ENCODE measurements around the gene FLII.
A peak's percentile ranks its signal among the peaks of the same experiment; 100 is the strongest.
"Not testable (repeated sequence)": the region's sequence is repeated elsewhere in the genome, so short reads cannot be mapped to it uniquely, and the experiment has no call there.

FLII gene

DNA sequence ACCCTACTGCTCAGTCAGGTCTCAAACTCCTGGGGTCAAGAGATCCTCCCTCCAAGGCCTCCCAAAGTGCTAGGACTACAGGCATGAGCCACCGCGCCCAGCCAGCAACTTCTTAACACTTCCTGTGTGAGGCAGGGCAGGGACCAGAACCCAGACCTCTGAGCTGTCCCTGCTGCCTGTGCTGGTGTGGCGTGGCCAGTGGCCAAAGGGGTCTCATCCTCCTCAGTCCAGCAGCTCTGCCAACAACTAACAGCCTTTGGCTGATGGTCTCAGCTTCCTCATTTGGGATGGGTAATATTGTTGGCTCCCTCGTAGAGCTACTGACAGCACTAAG, 34.5 kb downstream of the FLII start:
- no peak for DNase-seq (ENCODE audit: low read depth in 2 of 2)

DNA sequence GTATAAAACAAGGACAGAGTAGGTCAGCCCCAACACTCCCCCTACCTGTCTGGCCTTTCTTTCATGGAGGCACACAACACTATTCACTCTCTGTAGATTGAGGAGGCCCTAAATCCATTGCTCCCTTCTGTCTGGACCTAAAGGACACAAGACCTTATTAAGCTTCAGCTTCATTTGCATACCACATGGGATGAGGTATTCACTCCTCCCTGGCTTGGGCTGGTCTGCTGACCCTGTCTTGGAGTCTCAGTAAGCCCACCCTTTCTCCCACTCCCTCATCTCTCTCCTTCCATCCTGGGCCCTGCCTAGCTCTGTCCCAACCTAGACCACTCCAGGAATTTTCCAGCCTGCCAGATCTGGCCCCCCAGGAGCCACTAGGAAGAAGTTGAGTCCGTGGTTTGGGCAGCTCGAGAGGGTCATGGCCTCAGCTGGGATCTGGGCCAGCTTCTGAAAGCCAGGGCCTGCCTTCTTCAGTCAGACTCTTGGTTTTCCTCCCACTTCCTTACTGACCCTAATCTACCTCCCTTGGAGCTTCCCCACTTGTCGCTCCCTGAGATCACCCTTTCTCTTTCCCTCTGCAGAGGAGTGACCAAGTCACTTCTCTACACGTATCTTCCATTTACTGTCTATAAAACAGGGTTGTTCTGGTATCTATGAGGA, 39.7 kb downstream of the FLII start:
- DNase-seq (ENCODE audit: low read depth in 2 of 2) = no peak

DNA sequence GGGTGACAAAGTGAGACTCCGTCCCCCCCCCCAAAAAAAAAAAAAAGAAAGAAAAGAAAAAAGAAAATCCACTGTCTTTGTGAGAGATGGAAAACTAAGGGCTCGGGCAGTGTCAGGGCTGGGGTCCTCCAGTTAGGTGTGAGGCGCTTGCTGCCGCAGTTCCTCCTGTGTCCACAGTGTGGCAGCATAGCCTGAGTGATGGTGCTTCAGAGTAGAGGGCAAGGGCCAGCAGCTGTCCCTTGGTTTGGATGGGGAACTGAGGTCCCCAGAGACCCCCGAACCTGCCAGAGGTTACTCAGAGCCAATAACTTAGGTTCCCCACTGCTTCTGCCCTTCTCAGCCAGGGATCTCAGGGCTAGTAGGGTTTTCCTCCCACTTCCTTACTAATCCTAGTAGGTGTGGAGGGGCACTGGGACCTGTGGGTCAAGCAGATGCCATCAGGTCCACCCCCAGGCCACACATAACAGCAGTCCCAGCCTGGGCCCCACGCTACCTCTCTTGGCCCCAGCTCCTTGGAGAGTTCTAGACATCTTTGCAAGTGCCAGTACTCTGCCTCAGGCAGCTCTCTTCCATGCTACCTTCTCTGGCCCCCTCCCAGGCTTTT, 41.0 kb downstream of the FLII start:
- peak; percentile 35 to 48 for DNase-seq (ENCODE audit: low read depth in 2 of 2)

DNA sequence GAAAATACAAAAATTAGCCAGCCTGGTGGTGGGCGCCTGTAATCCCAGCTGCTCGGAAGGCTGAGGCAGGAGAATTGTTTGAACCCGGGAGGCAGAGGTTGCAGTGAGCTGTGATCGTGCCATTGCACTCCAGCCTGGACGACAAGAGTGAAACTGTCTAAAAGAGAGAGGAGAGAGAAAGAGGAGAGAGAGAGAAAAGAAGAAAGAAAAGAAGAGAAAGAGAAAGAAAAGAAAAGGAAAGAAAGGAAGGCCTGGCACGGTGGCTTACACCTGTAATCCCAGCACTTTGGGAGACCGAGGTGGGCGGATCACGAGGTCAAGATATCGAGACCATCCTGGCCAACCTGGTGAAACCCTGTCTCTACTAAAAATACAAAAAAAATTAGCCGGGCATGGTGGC, 41.6 kb downstream of the FLII start:
- not testable (repeated sequence) for DNase-seq (ENCODE audit: low read depth in 2 of 2)

DNA sequence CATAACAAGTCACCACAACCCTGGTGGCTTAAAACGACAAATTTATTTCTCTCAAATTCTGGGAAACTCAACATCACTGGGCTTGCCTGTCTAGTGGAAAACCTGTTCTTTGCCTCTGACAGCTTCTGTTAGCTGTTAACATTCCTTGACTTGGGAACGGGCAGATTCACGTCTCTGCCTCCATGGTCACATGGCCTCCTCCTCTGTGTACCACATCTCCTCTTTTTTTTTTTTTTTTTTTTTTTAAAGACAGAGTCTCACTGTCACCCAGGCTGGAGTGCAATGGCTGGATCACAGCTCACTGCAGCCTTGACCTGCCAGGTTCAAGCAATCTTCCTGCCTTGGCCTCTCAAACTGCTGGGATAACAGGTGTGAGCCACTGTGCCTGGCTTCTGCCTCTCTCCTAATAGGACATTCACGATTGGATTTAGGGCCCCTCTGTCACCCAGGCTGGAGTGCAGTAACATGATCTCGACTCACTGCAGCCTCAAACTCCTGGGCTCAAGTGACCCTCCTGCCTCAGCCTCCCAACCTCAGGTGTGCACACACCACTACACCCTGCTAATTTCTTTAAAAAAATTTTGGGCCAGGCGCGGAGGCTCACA, 44.8 kb downstream of the FLII start:
- DNase-seq (ENCODE audit: low read depth in 2 of 2) = no peak

DNA sequence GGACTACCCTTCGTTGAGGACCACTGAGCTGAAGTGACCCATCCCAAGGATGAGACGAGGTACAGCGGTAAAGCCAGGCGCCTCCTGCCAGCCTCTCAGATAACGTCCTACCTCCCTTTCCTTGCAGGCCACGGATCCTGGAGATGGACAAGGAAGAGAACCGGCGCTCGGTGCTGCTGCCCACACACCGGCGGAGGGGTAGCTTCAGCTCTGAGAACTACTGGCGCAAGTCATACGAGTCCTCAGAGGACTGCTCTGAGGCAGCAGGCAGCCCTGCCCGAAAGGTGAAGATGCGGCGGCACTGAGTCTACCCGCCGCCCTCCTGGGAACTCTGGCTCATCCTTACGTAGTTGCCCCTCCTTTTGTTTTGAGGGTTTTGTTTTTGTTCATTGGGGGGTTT, 50.4 kb downstream of the FLII start:
- no peak for DNase-seq (ENCODE audit: low read depth in 2 of 2)

DNA sequence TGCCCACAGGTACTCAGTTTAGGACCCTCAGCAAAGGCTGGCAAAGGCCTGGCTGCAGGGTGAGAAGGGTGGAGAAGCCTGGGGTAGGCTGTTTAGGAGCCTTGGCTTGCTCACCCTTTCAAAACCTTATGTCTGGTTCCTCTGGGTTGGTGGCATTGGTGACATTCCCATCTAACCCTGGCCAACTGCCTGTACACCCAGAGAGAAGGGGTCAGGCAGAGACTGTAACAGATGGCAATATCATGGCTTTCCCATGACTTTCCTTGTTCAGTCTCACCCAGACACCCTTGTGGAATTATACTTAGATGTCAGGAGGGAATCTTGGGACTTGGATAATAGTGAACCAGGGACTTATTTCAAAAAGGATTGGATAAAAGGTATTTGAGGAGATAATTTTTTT, 51.6 kb downstream of the FLII start:
- DNase-seq (ENCODE audit: low read depth in 2 of 2) = no peak

DNA sequence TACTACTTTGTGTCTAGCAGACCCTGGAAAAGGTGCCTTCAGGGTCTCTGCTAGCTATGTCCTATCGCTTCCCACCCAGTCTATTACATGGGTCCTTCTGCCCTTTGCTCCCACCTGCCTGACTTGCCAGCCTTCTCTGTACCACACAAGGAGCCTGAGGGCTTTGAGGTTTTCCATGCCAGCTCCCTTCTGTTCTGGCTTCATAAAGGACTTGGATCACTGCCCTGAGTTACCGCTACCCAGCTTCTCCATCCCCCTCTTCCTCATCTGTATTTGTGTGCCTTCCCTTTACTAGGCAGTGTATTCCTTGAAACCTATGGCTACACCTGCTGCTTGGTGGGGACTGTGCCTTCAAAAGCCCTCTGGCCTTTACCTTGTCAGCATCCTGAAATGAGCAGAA, 52.7 kb downstream of the FLII start:
- no peak for DNase-seq (ENCODE audit: low read depth in 2 of 2)

DNA sequence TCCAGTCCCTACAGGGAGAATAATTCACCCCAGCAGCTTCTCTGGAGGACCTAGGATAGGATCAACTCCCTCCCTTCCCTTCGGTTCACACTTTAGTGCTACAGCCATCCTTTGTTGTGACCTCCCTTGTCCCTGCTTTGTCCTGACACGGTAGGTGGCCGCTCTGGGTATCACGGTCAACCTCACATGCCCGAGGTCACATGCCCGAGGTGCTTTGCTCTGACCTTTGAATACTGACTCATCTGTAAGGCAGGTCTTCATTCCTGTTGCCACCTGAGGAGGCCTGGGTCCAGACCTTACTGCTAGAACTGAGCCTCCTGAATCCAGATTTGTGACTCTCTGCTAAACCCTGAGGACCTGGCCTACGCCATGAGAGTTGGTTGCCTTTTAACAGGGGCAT, 55.2 kb downstream of the FLII start:
- no peak for DNase-seq (ENCODE audit: low read depth in 2 of 2)

DNA sequence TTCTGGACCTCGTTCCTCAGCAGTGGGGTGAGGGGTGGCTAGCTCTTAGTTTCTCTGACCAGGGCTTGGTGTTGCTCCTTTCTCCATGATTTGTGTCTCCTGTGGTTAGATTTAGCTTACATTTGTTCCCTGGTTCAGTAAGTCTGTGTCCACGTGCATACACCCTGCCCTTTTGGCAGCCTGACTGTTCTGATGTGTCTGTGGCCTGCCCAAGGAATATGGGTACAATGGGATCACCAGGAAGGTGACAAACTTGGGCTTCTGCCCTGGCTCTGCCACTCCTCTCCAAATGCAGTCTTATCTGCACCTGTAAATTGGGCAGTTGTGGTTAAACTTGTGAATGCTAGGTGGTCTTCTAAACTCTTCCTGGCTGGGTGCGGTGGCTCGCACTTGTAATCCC, 57.4 kb downstream of the FLII start:
- DNase-seq (ENCODE audit: low read depth in 2 of 2) = no peak

DNA sequence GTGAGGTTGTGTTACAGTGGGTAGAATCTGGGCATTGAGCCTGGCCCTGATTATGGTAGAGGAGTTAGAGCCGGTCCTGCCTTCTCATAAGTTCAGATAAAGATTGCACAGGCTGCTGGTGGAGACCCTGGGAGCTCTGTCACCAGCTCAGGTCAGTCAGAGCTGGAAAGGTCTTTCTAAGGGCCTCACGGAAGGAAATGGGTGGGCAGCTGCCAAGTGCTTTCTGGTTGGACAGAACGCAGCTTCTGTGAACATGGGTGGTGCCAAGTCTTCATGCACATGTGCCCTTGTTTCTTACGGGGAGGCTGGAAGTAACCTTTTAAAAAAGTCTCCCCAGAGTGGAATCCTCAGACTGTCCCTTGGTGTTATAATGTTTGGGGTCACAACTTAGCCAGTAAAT, 60.0 kb downstream of the FLII start:
- no peak for DNase-seq (ENCODE audit: low read depth in 2 of 2)

DNA sequence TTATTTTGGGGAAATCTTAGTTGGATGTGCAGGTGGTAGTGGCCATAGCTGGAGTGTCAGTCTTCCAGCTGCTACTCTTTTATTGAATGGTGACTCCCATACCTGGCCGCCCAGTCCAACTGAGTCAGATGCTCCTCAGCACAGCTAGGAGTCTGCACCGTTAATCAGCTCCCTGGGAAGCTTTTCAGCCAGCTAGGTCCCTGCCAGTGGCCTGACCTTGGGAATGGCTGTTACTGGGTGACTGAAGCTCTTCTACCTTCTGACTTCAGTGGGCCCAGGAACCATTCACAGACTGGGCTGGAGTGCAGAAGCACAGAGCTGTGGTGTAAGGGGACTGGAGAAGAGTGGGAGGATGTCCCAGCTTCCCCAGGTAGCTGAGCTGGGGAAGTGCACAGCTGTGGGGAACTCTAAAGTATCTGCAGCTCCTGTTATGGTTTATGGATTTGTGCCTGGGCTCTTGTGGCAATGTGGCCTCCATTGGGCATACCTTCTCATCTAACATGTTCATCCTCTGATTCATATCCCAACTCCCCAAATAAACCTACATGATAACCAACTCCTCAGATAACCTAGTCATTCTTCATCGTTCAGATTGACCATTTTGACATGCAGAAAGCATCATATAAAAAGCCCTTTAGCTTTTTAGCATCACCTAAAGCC, 60.9 kb downstream of the FLII start:
- no peak for DNase-seq (ENCODE audit: low read depth in 2 of 2)

DNA sequence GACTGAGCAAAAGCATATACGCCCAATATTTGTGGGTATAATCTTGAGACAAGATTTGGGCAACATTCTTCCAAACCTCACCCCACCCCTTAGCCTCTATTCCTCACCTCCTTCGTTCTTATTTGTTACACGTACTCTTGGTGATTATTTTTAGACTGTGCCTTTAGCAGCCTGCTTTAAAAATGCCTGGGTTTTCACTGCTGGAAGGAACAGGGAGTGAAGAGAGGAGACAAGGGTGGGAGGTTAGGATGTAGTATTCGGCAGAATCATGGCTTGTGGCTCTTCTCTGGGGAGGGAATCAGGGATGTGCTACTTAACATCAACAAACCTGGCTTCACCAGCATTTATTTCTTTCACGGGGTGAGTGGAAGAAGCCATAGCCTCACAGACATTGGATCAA, 63.3 kb downstream of the FLII start:
- DNase-seq (ENCODE audit: low read depth in 2 of 2) = no peak

Measured in stimulated activated CD8-positive, alpha-beta memory T cell treated with anti-CD3 and anti-CD28 coated beads, Interleukin-15, amount 100 ng/mL, for 4 hours (primary cell).